T-helper 1 cell treated with Interleukin-12 subunit alpha and Interleukin-12 subunit beta and Interleukin-4 antibody, amounts not matched to agents 30 ng/mL and 1 ng/mL, for 36 hours (primary cell): ENCODE results near the gene TADA1. TPM values are rescaled to one million over a fixed set of nuclear protein-coding genes. Genes with fewer than 3 reads are reported as not detected.

Source experiments
- total RNA-seq: library from RNA; stranded (reverse); gene quantifications from 2 replicates; pipeline ENCODE4 v1.2.3, GENCODE V29; 2022

TADA1 gene
- total RNA-seq, 1 donor from 2014 or later: 14.6 TPM

Other genes starting within 250 kb of the TADA1 start
- gene POGK, start 36.8 kb downstream of the TADA1 start, total RNA-seq: 38.3 and 39.9 TPM in 2 replicates
- 8.4 and 9.0 TPM in 2 replicates for gene ILDR2, start 99.3 kb upstream of the TADA1 start, total RNA-seq
- not detected in 2 replicates for gene MAEL, start 113.0 kb upstream of the TADA1 start, total RNA-seq
- gene GPA33, start 214.1 kb upstream of the TADA1 start, total RNA-seq: 3.4 and 3.9 TPM in 2 replicates
- gene STYXL2, start 217.8 kb upstream of the TADA1 start, total RNA-seq: not detected in 2 replicates